ENCODE measurements around the gene MRGPRX2. TPM values are rescaled to one million over a fixed set of nuclear protein-coding genes. Genes with fewer than 3 reads are reported as not detected.
A peak's percentile ranks its signal among the peaks of the same experiment; 100 is the strongest.

The MRGPRX2 gene
- total RNA-seq, 2 experiments from 2014 or later = not detected

DNA sequence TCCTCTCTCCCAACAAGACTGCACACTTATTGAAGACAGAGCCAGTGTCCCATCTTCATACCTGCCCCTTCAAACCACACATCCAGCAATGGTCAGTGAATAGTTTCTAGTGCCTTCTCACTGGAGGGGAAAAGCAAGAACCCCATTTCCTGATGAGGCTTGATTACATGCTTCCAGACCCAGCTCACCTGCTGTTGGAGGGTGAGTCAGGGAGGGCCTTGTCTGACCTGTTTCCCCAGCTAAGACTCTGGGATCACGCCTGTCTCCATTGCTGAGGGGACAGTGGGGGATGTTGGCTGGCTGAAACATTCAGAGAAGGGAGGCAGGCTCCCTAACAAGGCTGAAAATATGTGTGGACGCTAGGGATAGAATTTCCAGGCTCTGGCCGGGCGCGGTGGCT, 28.9 kb upstream of the MRGPRX2 start:
- H3K4me3 Mint-ChIP-seq = no peak overlapping the region
- no peak for DNase-seq
- H3K9me3 Mint-ChIP-seq = no peaks in the 10 kb centered on the region
- no peaks in the 10 kb centered on the region for H3K36me3 Mint-ChIP-seq (ENCODE audit: low read depth)
- no peaks in the 10 kb centered on the region for H3K4me1 Mint-ChIP-seq (ENCODE audit: low read depth)
- H3K27me3 Mint-ChIP-seq (ENCODE audit: low read depth) = peaks cover 9% of the 10 kb centered on the region
- CTCF ChIA-PET = interaction anchor here (0.6 to 1.7 kb wide), 3 partner anchors 12 to 693 kb away, joined by 3 to 9 read pairs (median 4); no protein-coding TSS in a partner anchor
- H3K27ac Mint-ChIP-seq = no peak overlapping the region
- intact Hi-C loops (cut with micrococcal nuclease) = no loop called here

DNA sequence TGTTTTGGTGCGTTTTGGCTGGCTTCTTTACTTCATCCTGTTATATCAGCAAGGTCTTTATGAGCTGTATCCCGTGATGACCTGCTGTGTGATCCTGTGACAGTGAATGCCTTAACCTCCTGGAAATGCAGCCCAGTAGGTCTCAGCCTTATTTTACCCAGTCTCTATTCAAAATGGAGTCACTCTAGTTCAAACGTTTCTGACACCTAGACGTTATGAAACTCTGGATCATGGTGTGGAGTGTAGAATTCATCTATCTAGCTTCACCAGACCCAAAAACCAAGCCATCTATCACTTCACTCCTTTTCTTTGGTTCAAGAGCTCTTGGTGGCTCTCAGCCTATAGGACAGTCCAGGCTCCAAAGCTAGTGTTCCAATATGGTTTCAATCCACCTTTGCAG, 28.3 kb upstream of the MRGPRX2 start:
- Mint-ChIP-seq H3K27me3 (ENCODE audit: low read depth) (peaks cover 9% of the 10 kb centered on the region), H3K9me3 (no peaks in the 10 kb centered on the region), H3K4me1 (ENCODE audit: low read depth) (no peaks in the 10 kb centered on the region), H3K36me3 (ENCODE audit: low read depth) (no peaks in the 10 kb centered on the region), H3K4me3 (no peak overlapping the region), H3K27ac (no peak overlapping the region)
- no peak for DNase-seq
- intact Hi-C loops (cut with micrococcal nuclease) = no loop called here
- CTCF ChIA-PET = interaction anchor here (1.2 to 1.7 kb wide), 2 partner anchors 12 to 17 kb away, joined by 4 to 9 read pairs; no protein-coding TSS in a partner anchor

DNA sequence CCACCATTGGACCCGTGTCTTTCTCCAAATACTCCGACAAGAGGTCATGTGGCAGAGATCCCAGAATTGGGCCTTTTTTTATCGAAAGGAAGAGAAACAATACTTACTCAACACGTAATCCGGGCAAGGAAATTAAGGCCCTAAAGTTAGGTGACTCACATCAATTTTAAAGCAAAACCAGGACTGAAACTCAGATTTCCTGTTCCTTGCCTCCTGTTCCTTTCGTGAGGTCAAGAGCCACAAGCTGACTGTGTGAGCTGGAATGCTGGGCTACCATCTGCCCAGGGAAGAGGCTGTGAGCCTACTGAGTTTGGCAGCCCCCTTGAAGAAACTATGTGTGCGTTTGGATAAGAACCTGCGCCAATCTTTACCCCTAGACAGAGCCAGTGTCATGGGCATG, 27.1 kb upstream of the MRGPRX2 start:
- no peak for DNase-seq
- Mint-ChIP-seq H3K27ac (no peak overlapping the region), H3K9me3 (no peaks in the 10 kb centered on the region), H3K4me1 (ENCODE audit: low read depth) (no peaks in the 10 kb centered on the region), H3K4me3 (no peak overlapping the region), H3K36me3 (ENCODE audit: low read depth) (no peaks in the 10 kb centered on the region), H3K27me3 (ENCODE audit: low read depth) (peaks cover 5% of the 10 kb centered on the region)
- intact Hi-C loops (cut with micrococcal nuclease) = no loop called here
- CTCF ChIA-PET = interaction anchor here (1.7 kb wide), 1 partner anchor 11 kb away, joined by 9 read pairs; no protein-coding TSS in a partner anchor

DNA sequence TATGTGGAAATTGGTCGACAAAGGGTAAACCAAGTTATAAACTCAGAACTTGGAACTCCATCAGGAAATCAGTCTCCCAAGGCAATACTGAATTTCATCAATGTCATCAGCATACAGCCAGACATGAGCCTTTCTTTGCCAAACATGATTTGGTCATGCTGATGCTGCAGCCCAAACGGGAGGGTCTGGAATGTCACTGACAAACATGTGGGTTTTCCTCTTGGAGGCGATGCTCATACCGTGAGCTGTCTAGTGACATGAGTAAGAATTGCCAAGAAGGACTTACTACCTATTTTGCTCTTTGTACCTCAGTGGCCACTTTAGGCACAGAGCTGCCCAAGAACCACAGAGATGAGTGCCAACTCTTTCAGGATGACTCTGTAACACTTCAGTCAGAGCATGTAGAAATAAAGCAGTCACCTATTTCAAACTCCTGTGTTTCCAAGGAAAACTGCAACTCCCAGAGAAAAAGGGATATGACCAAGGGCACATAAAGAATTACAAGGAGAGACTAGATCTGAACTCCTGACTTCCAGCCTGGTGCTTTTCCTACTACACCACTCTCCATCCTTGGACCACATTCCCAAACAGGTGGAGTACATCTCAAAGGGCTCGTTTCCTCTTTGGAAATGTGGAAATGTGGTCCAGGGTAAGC, 24.3 kb upstream of the MRGPRX2 start:
- Mint-ChIP-seq H3K4me1 (ENCODE audit: low read depth) (no peaks in the 10 kb centered on the region), H3K36me3 (ENCODE audit: low read depth) (no peaks in the 10 kb centered on the region), H3K9me3 (no peaks in the 10 kb centered on the region), H3K27me3 (ENCODE audit: low read depth) (peaks cover 7% of the 10 kb centered on the region), H3K27ac (no peak overlapping the region), H3K4me3 (no peak overlapping the region)
- CTCF ChIA-PET = no interaction called here
- no peak for DNase-seq
- intact Hi-C loops (cut with micrococcal nuclease) = no loop called here

DNA sequence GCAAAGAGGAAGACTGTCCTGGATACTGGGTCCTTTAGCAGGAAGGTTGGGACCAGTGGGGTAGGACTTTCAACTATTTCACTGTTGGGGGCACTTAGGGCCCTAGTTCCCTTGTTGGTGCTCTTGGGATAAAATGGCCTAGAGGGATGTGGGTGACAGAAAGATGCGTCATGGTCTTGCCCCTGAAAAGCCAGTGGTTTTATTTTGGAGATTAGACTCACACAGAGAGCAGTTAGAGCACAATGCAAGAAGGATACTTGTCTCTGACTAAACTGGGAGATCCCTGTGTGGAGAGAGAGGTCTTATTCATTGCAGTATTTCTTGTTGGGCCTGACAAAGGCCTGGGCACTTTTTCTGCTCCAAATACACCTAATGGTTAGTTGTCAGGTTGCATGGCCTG, 22.6 kb upstream of the MRGPRX2 start:
- Mint-ChIP-seq H3K4me3 (no peak overlapping the region), H3K4me1 (ENCODE audit: low read depth) (no peaks in the 10 kb centered on the region), H3K27me3 (ENCODE audit: low read depth) (peaks cover 8% of the 10 kb centered on the region), H3K27ac (no peak overlapping the region), H3K9me3 (no peaks in the 10 kb centered on the region), H3K36me3 (ENCODE audit: low read depth) (no peaks in the 10 kb centered on the region)
- intact Hi-C loops (cut with micrococcal nuclease) = no loop called here
- no peak for DNase-seq
- CTCF ChIA-PET = no interaction called here

DNA sequence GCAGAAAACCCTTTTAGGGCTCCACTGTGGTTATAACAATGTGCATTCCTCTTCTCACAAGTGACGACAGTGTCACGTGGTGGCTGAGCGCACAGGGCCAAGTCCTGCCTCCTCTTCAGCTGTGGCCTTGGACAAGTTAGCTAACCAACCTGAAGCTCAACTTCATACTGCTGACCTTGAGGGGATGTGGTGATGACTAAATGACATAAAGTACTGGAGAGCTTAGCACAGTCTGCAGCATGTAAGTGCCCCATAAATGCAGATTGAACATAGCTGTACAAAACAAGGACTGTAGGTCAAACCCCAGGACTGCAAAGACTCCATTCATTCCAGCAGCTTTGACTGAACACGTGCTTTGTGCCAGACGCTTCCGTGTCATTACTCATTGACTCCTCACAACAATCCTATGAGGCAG, 20.1 kb upstream of the MRGPRX2 start:
- Mint-ChIP-seq H3K27ac (no peak overlapping the region), H3K27me3 (ENCODE audit: low read depth) (peaks cover 12% of the 10 kb centered on the region), H3K9me3 (no peaks in the 10 kb centered on the region), H3K36me3 (ENCODE audit: low read depth) (no peaks in the 10 kb centered on the region), H3K4me3 (no peak overlapping the region), H3K4me1 (ENCODE audit: low read depth) (peaks cover 1% of the 10 kb centered on the region)
- DNase-seq = no peak
- intact Hi-C loops (cut with micrococcal nuclease) = no loop called here
- CTCF ChIA-PET = interaction anchor here (0.8 to 1.2 kb wide), 3 partner anchors 10 to 101 kb away, joined by 3 to 6 read pairs (median 3); no protein-coding TSS in a partner anchor

DNA sequence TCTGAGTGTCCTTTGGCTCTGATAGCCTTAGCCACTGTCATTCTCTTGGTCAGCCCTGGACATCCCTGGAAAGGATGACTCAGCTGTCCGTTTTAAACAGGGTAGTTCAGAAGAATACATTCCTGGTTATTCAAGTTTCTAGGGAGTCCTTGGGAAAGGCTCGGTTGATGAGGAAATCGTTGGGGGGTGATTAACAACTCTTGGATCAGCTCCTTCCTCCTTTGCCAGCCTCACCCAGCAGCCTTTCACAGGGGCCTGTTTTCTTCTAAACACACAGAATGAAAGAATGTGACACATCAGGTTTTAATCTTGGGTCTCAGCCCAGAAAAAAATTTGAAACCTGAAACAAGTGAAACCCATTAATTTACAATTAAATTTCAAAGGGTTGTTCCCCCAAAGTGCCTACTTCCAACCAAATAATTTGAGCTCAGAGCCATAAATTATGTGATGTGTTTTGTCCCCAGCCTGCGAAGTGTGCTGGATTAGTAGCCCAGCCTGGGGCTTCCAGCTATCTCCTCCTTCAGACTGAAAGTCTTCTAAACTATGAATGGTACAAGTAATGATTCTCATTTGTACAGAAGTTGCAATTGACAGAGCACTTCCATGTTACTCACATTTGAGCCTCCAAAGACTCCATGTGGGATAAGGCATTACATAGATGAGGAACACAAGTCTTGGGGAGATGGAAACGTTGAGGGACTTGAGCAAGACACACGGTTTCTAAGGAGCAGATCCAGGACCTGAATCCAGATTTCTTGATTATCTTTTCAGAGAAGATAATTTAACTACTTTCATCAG, 19.3 kb upstream of the MRGPRX2 start:
- no peaks in the 10 kb centered on the region for H3K36me3 Mint-ChIP-seq (ENCODE audit: low read depth)
- no peaks in the 10 kb centered on the region for H3K9me3 Mint-ChIP-seq
- intact Hi-C loops (cut with micrococcal nuclease) = no loop called here
- peaks cover 1% of the 10 kb centered on the region for H3K4me1 Mint-ChIP-seq (ENCODE audit: low read depth)
- H3K4me3 Mint-ChIP-seq = no peak overlapping the region
- H3K27ac Mint-ChIP-seq = no peak overlapping the region
- CTCF ChIA-PET = interaction anchor here (0.6 to 1.2 kb wide), 6 partner anchors 9 to 474 kb away, joined by 3 to 4 read pairs (median 3); no protein-coding TSS in a partner anchor
- DNase-seq = no peak
- H3K27me3 Mint-ChIP-seq (ENCODE audit: low read depth) = peaks cover 12% of the 10 kb centered on the region

DNA sequence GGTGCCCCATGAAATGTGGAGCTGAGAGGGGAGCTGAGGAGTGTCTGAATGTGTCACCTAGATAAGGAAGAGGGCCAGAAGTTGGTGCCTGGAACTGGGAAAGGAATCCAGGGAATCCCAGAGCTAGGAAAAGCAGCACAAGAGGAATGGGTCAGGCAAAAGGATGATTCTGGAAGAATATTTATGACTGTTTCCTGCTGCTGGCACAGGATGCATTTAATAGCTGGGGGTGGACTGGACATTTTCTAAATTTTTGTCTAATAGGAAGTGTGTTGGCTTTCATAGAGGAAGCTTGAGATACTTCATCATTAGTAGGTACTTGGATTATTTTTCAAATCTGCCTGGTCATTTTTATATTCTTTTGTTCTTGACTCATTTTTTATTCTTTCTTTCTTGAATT, 17.4 kb upstream of the MRGPRX2 start:
- Mint-ChIP-seq H3K4me3 (no peak overlapping the region), H3K36me3 (ENCODE audit: low read depth) (no peaks in the 10 kb centered on the region), H3K27ac (no peak overlapping the region), H3K4me1 (ENCODE audit: low read depth) (peaks cover 1% of the 10 kb centered on the region), H3K9me3 (no peaks in the 10 kb centered on the region), H3K27me3 (ENCODE audit: low read depth) (peaks cover 12% of the 10 kb centered on the region)
- intact Hi-C loops (cut with micrococcal nuclease) = loop anchor here (1.0 kb wide), 2 partner anchors 39 to 162 kb away; partner anchors contain the start of genes E2F8 and ZDHHC13
- no peak for DNase-seq
- CTCF ChIA-PET = interaction anchor here (0.7 to 2.8 kb wide), 12 partner anchors 10 to 477 kb away, joined by 3 to 17 read pairs (median 6); partner anchors contain the start of gene MRGPRX2

DNA sequence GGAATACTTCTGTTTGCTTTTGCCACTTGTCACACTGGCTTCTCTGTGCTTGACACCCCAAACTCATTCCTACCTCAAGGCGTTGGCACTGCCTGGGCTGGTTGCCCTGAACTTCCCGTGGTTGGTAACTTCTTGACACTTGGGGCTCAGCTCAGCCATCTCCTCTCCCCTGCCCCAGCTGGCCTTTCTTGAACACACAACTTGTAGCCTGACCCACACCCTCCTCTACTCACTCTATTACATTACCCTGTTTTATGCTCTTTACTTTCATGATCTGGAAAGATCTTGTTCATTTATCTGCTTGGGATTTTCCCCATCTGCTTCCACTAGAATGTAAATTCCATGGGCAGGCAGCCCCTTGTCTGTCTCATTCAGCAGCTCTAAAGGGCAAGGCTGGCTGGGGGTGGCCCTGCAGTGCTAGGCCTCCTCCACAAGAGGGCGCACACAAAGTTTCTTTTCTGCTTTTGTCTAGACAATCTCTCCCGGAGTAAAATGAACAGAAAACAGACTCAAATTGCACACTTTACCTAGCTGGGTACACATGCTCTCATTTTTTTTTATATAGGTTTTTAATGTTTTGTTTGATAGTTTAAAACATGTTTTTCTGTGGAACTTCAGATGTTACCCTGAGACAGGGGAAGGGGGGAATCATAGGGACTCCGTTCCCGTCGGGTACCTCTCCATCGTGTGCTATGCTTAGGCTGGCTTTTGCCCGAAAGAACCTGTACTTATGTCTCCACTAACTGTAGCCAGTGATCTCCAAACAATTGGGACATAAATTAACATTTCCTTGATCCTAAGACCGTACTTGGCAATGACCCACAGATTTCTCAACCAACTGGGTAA, 16.4 kb upstream of the MRGPRX2 start:
- H3K4me1 Mint-ChIP-seq (ENCODE audit: low read depth) = peaks cover 1% of the 10 kb centered on the region
- H3K4me3 Mint-ChIP-seq = no peak overlapping the region
- no peaks in the 10 kb centered on the region for H3K36me3 Mint-ChIP-seq (ENCODE audit: low read depth)
- intact Hi-C loops (cut with micrococcal nuclease) = loop anchor here (1.0 kb wide), 2 partner anchors 40 to 163 kb away; partner anchors contain the start of genes E2F8 and ZDHHC13
- peaks cover 12% of the 10 kb centered on the region for H3K27me3 Mint-ChIP-seq (ENCODE audit: low read depth)
- CTCF ChIA-PET = interaction anchor here (0.6 to 2.8 kb wide), 26 partner anchors 9 to 1397 kb away, joined by 3 to 17 read pairs (median 4); partner anchors contain the start of gene MRGPRX2
- no peak overlapping the region for H3K27ac Mint-ChIP-seq
- H3K9me3 Mint-ChIP-seq = no peaks in the 10 kb centered on the region
- peak; percentile 81 for DNase-seq

DNA sequence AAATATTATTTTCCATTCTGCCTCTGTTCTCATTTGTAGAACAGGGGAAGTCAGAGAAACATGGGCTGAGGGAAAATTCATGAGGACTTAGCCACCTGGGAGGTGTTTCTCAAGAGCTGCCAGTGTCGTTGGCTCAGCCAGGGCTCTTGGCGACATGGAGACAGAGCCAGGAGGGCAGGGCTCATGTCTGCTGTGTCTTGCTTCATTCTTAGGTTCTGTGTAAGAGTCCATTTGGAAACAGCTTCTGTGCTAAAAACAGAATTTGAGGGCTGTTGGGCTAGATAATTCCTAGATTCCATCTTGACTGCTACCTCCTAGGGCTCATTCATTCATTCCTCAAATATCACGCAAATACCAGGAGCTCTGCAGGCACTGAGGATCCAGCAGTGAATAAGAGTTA, 15.1 kb upstream of the MRGPRX2 start:
- intact Hi-C loops (cut with micrococcal nuclease) = loop anchor here (1.0 kb wide), 1 partner anchor 478 kb away; no protein-coding TSS in a partner anchor
- peaks cover 3% of the 10 kb centered on the region for H3K4me1 Mint-ChIP-seq (ENCODE audit: low read depth)
- H3K9me3 Mint-ChIP-seq = no peaks in the 10 kb centered on the region
- CTCF ChIA-PET = interaction anchor here (1.1 to 2.8 kb wide), 5 partner anchors 15 to 485 kb away, joined by 3 to 17 read pairs (median 6); partner anchors contain the start of gene MRGPRX2
- H3K27me3 Mint-ChIP-seq (ENCODE audit: low read depth) = peaks cover 10% of the 10 kb centered on the region
- H3K4me3 Mint-ChIP-seq = no peak overlapping the region
- H3K36me3 Mint-ChIP-seq (ENCODE audit: low read depth) = no peaks in the 10 kb centered on the region
- H3K27ac Mint-ChIP-seq = no peak overlapping the region
- no peak for DNase-seq

DNA sequence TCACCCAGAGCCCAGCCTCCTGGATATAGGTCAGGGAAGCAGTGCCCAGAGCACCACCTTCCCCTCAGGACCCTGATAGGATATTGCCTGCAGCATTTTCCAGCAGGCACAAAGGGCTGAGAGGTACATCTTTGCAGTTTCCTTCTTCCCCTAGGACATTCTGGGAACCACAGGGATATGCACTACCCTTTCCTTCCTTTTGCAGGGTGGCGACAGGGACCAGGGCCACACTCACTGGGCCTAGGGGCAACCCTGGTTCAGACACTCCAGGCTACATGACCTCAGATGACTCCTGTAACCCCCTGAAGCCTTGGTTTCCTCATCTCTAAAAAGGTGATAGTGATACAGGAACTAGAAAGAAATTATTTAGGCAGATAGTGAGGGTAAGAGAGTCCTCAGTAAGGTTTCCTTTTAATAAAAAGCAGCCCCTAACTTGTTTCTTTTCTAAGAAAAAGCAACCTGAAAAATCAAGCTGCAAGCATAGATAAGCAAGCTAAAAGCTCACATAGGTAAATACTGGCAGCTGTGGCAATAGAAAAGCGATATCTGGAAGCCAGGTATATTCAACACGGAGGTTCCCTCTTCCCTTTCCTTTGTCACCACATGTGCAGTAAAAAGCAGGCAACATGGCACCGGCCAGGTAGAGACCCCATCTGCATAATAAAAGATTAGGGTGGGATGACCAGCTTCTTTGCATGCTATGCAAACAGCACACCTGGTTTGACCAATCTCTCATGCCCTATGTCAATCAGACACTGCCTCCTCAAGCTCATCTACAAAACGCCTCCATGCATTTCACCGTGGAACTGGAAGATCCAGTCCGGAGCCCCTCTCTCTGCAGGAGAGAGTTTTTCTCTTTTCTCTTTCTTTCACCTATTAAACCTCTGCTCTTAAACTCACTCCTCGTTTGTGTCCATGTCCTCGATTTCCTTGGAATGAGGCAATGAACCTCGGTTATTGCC, 13.2 kb upstream of the MRGPRX2 start:
- no peak overlapping the region for H3K27ac Mint-ChIP-seq
- H3K4me1 Mint-ChIP-seq (ENCODE audit: low read depth) = peaks cover 3% of the 10 kb centered on the region
- CTCF ChIA-PET = interaction anchor here (0.6 to 1.6 kb wide), 6 partner anchors 13 to 830 kb away, joined by 3 to 5 read pairs (median 4); partner anchors contain the start of gene MRGPRX2
- H3K9me3 Mint-ChIP-seq = peaks cover 5% of the 10 kb centered on the region
- H3K4me3 Mint-ChIP-seq = no peak overlapping the region
- peaks cover 4% of the 10 kb centered on the region for H3K27me3 Mint-ChIP-seq (ENCODE audit: low read depth)
- DNase-seq = no peak
- intact Hi-C loops (cut with micrococcal nuclease) = loop anchor here (5.0 kb wide), 3 partner anchors 369 to 829 kb away; no protein-coding TSS in a partner anchor
- H3K36me3 Mint-ChIP-seq (ENCODE audit: low read depth) = no peaks in the 10 kb centered on the region

Measured in activated naive CD4-positive, alpha-beta T cell treated with anti-CD3 and anti-CD28 coated beads for 36 hours (primary cell).